HG02981 (cell line): ENCODE measurements around the gene NABP2.
"Not testable (repeated sequence)": the region's sequence is repeated elsewhere in the genome, so short reads cannot be mapped to it uniquely, and the experiment has no call there.

Experiments
- ATAC-seq: cut with Tn5 transposase; IDR thresholded peaks from one replicate; pipeline ENCODE4 v1.9.1; 2021; ENCODE audit warnings: mild to moderate bottlenecking, moderate library complexity; ENCODE audit not compliant: unreplicated experiment

The NABP2 gene

GRCh38 chr12:56267443-56268071, 43.4 kb downstream of the NABP2 start:
- ATAC-seq: no peak

GRCh38 chr12:56271031-56271430, 46.9 kb downstream of the NABP2 start:
- ATAC-seq: no peak

GRCh38 chr12:56272468-56272867, 48.3 kb downstream of the NABP2 start:
- not testable (repeated sequence) for ATAC-seq

GRCh38 chr12:56274299-56274698, 50.2 kb downstream of the NABP2 start:
- ATAC-seq: no peak

- no peak for ATAC-seq
Observed at GRCh38 chr12:56278905-56279304, 54.8 kb downstream of the NABP2 start.
